H9 (cell line): ENCODE data around the gene GAL3ST2. TPM values are rescaled to one million over a fixed set of nuclear protein-coding genes. Genes with fewer than 3 reads are reported as not detected.
"Not testable (repeated sequence)": the region's sequence is repeated elsewhere in the genome, so short reads cannot be mapped to it uniquely, and the experiment has no call there.

Experiments used
- DNase-seq: peaks from one replicate; pipeline ENCODE4 v3.0.0-alpha.2; 2017
- H2AFZ ChIP-seq: one replicate; pipeline ENCODE4 v1.6.1; 2013; ENCODE audit warnings: mild to moderate bottlenecking, low read length, control low read depth, moderate library complexity
- H2AK5ac ChIP-seq: 2 replicates; pipeline ENCODE4 v1.6.1; 2013; ENCODE audit warnings: low read length, control low read depth, mixed read lengths; ENCODE audit not compliant: insufficient read length
- H2BK120ac ChIP-seq: one replicate; pipeline ENCODE4 v1.6.1; 2013; ENCODE audit warnings: low read depth, mild to moderate bottlenecking, low read length, control low read depth, inconsistent platforms; ENCODE audit not compliant: poor library complexity, severe bottlenecking
- H2BK12ac ChIP-seq: 2 replicates; pipeline ENCODE4 v1.6.1; 2013; ENCODE audit warnings: low read length, control low read depth, mixed read lengths, low read depth; ENCODE audit not compliant: insufficient read length
- H2BK15ac ChIP-seq: 2 replicates; pipeline ENCODE4 v1.6.1; 2013; ENCODE audit warnings: low read depth, low read length, control low read depth
- H2BK20ac ChIP-seq: one replicate; pipeline ENCODE4 v1.6.1; 2013; ENCODE audit warnings: low read depth, mild to moderate bottlenecking, low read length, control low read depth, inconsistent platforms; ENCODE audit not compliant: poor library complexity, severe bottlenecking
- H2BK5ac ChIP-seq: 2 replicates; pipeline ENCODE4 v1.6.1; 2013; ENCODE audit warnings: low read length, control low read depth, mixed read lengths; ENCODE audit not compliant: insufficient read length
- H3K14ac ChIP-seq: 2 replicates; pipeline ENCODE4 v1.6.1; 2013; ENCODE audit warnings: low read length, control low read depth; ENCODE audit not compliant: insufficient read depth
- H3K18ac ChIP-seq: 2 replicates; pipeline ENCODE4 v1.6.1; 2013; ENCODE audit warnings: low read depth, mild to moderate bottlenecking, mixed read lengths, low read length, control low read depth; ENCODE audit not compliant: insufficient read length
- H3K23ac ChIP-seq: 2 replicates; pipeline ENCODE4 v1.6.1; 2013; ENCODE audit warnings: low read length, control low read depth, mixed read lengths, low read depth; ENCODE audit not compliant: insufficient read length
- H3K23me2 ChIP-seq: 2 replicates; pipeline ENCODE4 v1.6.1; 2013; ENCODE audit warnings: low read depth, mild to moderate bottlenecking, mixed read lengths, low read length, control low read depth; ENCODE audit not compliant: insufficient read length, poor library complexity, severe bottlenecking
- H3K27ac ChIP-seq: 2 replicates; pipeline ENCODE4 v1.5.1; 2013; ENCODE audit warnings: low read length, control low read depth, mixed read lengths, low read depth; ENCODE audit not compliant: insufficient read length
- H3K27me3 ChIP-seq: 2 replicates; pipeline ENCODE4 v1.6.1; 2013; ENCODE audit warnings: low read length, control low read depth, inconsistent platforms; ENCODE audit not compliant: insufficient read depth
- H3K4ac ChIP-seq: 2 replicates; pipeline ENCODE4 v1.6.1; 2013; ENCODE audit warnings: low read depth, mild to moderate bottlenecking, control low read depth, inconsistent platforms, low read length, moderate library complexity
- H3K4me1 ChIP-seq: 2 replicates; pipeline ENCODE4 v1.6.1; 2013; ENCODE audit warnings: low read length, control low read depth, inconsistent platforms; ENCODE audit not compliant: insufficient read depth
- H3K4me2 ChIP-seq: 2 replicates; pipeline ENCODE4 v1.6.1; 2013; ENCODE audit warnings: low read length, control low read depth, mixed read lengths; ENCODE audit not compliant: insufficient read length, insufficient read depth
- H3K56ac ChIP-seq: 2 replicates; pipeline ENCODE4 v1.6.1; 2013; ENCODE audit warnings: low read depth, mild to moderate bottlenecking, mixed read lengths, low read length, control low read depth; ENCODE audit not compliant: insufficient read length
- H3K79me1 ChIP-seq: 2 replicates; pipeline ENCODE4 v1.6.1; 2013; ENCODE audit warnings: low read depth, mild to moderate bottlenecking, moderate library complexity, low read length, control low read depth, inconsistent platforms; ENCODE audit not compliant: insufficient read depth, poor library complexity, severe bottlenecking
- H3K79me2 ChIP-seq: 2 replicates; pipeline ENCODE4 v1.6.1; 2013; ENCODE audit warnings: low read length, control low read depth, inconsistent platforms; ENCODE audit not compliant: insufficient read depth
- H3K9ac ChIP-seq: 2 replicates; pipeline ENCODE4 v1.6.1; 2013; ENCODE audit warnings: low read length, control low read depth, mixed read lengths; ENCODE audit not compliant: insufficient read length; ENCODE audit errors: extremely low read depth
- H3K9me3 ChIP-seq: one replicate; pipeline ENCODE4 v1.6.1; 2013; ENCODE audit warnings: low read depth, low read length, inconsistent platforms; ENCODE audit not compliant: control insufficient read depth
- H3T11ph ChIP-seq: one replicate; pipeline ENCODE4 v1.6.1; 2013; ENCODE audit warnings: mild to moderate bottlenecking, low read length, control low read depth, inconsistent platforms
- H4K20me1 ChIP-seq: one replicate; pipeline ENCODE4 v1.6.1; 2013; ENCODE audit not compliant: control insufficient read depth, insufficient read length, insufficient read depth
- H4K5ac ChIP-seq: 2 replicates; pipeline ENCODE4 v1.6.1; 2013; ENCODE audit warnings: low read depth, mild to moderate bottlenecking, mixed read lengths, low read length, control low read depth; ENCODE audit not compliant: insufficient read length
- H4K8ac ChIP-seq: replicated peaks from 2 replicates; pipeline ENCODE4 v1.6.1; 2013; ENCODE audit warnings: low read length, control low read depth, mixed read lengths, low read depth; ENCODE audit not compliant: insufficient read length
- H4K91ac ChIP-seq: 2 replicates; pipeline ENCODE4 v1.6.1; 2013; ENCODE audit warnings: low read depth, mild to moderate bottlenecking, moderate library complexity, mixed read lengths, low read length, control low read depth; ENCODE audit not compliant: insufficient read length
- H3K27ac Mint-ChIP-seq, 3 experiments: 2 replicates in 2 of 3; 3 replicates in 1 of 3; pipeline ENCODE4 v1.8.0; 2020 to 2021; ENCODE audit warnings: mixed read lengths in 3 of 3, mild to moderate bottlenecking in 1 of 3, moderate library complexity in 1 of 3
- H3K27me3 Mint-ChIP-seq: 2 replicates; pipeline ENCODE4 v1.8.0; 2021; ENCODE audit warnings: low read depth, mild to moderate bottlenecking, moderate library complexity, mixed read lengths
- H3K36me3 Mint-ChIP-seq, 3 experiments: 2 replicates in 2 of 3; 3 replicates in 1 of 3; pipeline ENCODE4 v1.8.0; 2020 to 2021; ENCODE audit warnings: low read depth in 3 of 3, mixed read lengths in 3 of 3; ENCODE audit not compliant: insufficient read depth in 1 of 3
- H3K4me1 Mint-ChIP-seq, 2 experiments: 2 replicates each; pipeline ENCODE4 v1.8.0; 2020; ENCODE audit warnings: mixed read lengths in 2 of 2
- H3K4me3 Mint-ChIP-seq, 2 experiments: 2 replicates in 1 of 2; 3 replicates in 1 of 2; pipeline ENCODE4 v1.8.0; 2020 to 2021; ENCODE audit warnings: mild to moderate bottlenecking in 2 of 2, mixed read lengths in 2 of 2, moderate library complexity in 1 of 2
- H3K9me3 Mint-ChIP-seq, 2 experiments: 2 replicates in 1 of 2; 3 replicates in 1 of 2; pipeline ENCODE4 v1.8.0; 2020; ENCODE audit warnings: mild to moderate bottlenecking in 2 of 2, mixed read lengths in 2 of 2, moderate library complexity in 1 of 2
- WGBS: extraction: QIAGEN DNeasy Blood & Tissue Kit; methylation state at CpG from one replicate; pipeline ENCODE4 v1.1.7; 2013; ENCODE audit warnings: missing lambda C conversion rate, low lambda C conversion rate, mixed read lengths; ENCODE audit not compliant: insufficient read length; ENCODE audit errors: extremely low coverage; 5-methylcytosine and 5-hydroxymethylcytosine counted together
- total RNA-seq: library from RNA; stranded (reverse); gene quantifications from 2 replicates; pipeline ENCODE4 v1.2.1, GENCODE V29; 2021
- TF ChIP-seq, protein P1 (sequence below): fragments of 200-600 bp; sonication (generic); conservative IDR thresholded peaks from 3 replicates; pipeline ENCODE4 v1.8.0; 2021; ENCODE audit warnings: antibody characterized with exemption, mild to moderate bottlenecking

GAL3ST2 gene
- total RNA-seq, 1 experiment from 2014 or later = 0.33 TPM

DNA sequence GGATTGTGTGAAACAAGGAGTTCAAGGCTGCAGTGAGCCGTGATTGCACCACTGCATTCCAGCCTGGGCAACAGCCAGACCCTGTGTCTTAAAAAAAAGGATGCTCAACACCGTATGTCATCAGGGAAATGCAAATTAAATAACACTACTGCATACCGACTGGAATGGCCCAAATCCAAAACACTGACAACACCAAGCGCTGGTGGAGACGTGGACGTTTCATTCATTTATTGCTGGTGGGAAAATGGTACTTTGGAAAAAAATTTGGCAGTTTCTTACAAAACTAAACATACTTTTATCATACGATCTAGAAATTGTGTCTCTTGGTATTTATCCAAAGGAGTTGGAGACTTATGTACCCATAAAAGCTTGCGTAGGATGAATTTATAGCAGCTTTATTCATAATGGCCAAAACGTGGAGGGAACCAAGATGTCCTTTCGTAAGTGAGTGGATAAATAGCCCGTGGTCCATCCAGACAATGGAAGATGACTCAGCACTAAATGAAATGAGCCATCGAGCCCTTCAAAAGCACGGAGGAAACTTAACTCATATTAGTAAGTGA is 56.6 kb downstream of the GAL3ST2 start:
- H3K56ac ChIP-seq = no peak overlapping the region
- WGBS = no CpG with 5 or more reads among the region's 13 CpGs
- H2BK12ac ChIP-seq = no peak overlapping the region
- no peak overlapping the region for H3K9ac ChIP-seq
- peaks cover 14 to 16% of the 10 kb centered on the region in 2 experiments for H3K4me1 Mint-ChIP-seq
- no peak overlapping the region for H3T11ph ChIP-seq
- H3K27ac ChIP-seq = no peak overlapping the region
- no peak overlapping the region for H3K27ac Mint-ChIP-seq
- H3K27me3 Mint-ChIP-seq = peaks cover 9% of the 10 kb centered on the region
- no peak overlapping the region for H2BK120ac ChIP-seq
- H3K9me3 Mint-ChIP-seq = peaks cover 2 to 10% of the 10 kb centered on the region in 2 experiments; a peak in 4 of 5 replicates
- H3K4me2 ChIP-seq = no peak overlapping the region
- no peak overlapping the region for H3K4ac ChIP-seq
- TF ChIP-seq, protein P1, sequence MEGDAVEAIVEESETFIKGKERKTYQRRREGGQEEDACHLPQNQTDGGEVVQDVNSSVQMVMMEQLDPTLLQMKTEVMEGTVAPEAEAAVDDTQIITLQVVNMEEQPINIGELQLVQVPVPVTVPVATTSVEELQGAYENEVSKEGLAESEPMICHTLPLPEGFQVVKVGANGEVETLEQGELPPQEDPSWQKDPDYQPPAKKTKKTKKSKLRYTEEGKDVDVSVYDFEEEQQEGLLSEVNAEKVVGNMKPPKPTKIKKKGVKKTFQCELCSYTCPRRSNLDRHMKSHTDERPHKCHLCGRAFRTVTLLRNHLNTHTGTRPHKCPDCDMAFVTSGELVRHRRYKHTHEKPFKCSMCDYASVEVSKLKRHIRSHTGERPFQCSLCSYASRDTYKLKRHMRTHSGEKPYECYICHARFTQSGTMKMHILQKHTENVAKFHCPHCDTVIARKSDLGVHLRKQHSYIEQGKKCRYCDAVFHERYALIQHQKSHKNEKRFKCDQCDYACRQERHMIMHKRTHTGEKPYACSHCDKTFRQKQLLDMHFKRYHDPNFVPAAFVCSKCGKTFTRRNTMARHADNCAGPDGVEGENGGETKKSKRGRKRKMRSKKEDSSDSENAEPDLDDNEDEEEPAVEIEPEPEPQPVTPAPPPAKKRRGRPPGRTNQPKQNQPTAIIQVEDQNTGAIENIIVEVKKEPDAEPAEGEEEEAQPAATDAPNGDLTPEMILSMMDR = no peak
- H4K5ac ChIP-seq = no peak overlapping the region
- H2BK5ac ChIP-seq = no peak overlapping the region
- no peak overlapping the region for H2BK15ac ChIP-seq
- no peak overlapping the region for H2AFZ ChIP-seq
- H4K20me1 ChIP-seq = no peaks in the 10 kb centered on the region
- H3K18ac ChIP-seq = no peak overlapping the region
- no peak overlapping the region for H3K14ac ChIP-seq
- H3K36me3 Mint-ChIP-seq = no peaks in the 10 kb centered on the region; a peak in 1 of 7 replicates
- H3K79me2 ChIP-seq = no peaks in the 10 kb centered on the region
- no peaks in the 10 kb centered on the region for H3K4me1 ChIP-seq
- H2BK20ac ChIP-seq = no peak overlapping the region
- H3K23me2 ChIP-seq = no peaks in the 10 kb centered on the region
- no peak overlapping the region for H2AK5ac ChIP-seq
- no peak overlapping the region for H3K4me3 Mint-ChIP-seq
- H4K8ac ChIP-seq = no peak overlapping the region
- H3K79me1 ChIP-seq = no peaks in the 10 kb centered on the region
- H3K23ac ChIP-seq = no peak overlapping the region
- no peak for DNase-seq
- H4K91ac ChIP-seq = no peak overlapping the region
- H3K27me3 ChIP-seq = no peaks in the 10 kb centered on the region
- no peaks in the 10 kb centered on the region for H3K9me3 ChIP-seq

DNA sequence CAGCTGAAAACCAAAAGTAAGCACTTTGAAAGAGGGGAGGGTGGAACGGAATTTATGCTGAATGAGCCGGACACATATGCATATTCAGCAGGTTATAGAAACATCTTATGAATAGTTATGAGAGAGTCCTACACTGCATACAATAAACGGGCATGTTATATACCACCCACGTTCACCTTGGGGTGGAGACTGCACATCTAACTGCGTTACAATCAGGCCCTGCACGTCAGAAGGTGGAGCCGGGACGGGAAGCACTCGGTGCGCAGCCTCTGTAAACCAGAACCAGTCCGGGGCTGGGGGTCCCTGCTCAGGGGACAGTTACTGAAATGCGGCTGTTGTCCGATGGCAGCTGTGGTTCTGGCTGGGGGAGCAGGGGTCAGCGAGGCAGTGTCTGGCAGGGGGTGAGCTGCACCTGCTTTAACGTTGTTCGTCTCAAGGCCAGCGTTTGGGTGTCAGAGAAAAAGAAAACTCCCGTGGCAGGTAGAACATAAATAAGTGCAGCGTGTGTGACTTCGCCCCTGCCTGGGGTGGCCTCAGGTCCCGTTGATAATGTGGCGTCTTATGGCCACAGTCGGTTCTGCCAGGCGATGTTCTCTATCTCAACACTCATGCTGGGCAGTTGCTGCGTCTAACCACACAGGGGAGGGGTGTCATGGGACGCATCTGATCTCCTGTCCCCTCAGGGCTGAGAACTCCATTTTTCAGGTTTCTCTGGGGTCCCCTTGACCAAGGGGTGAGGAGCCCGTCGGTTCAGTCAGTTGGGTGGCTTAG is 57.3 kb downstream of the GAL3ST2 start:
- not testable (repeated sequence) for H3K79me1 ChIP-seq, H4K8ac ChIP-seq, H2BK15ac ChIP-seq, H3K79me2 ChIP-seq, H4K91ac ChIP-seq, H2BK20ac ChIP-seq, H3K23me2 ChIP-seq, H3K4me3 Mint-ChIP-seq, H3K9me3 Mint-ChIP-seq, H3K4ac ChIP-seq, H4K5ac ChIP-seq, DNase-seq, H3K27me3 ChIP-seq, H3K56ac ChIP-seq, H2BK5ac ChIP-seq, H2BK120ac ChIP-seq, H3K27me3 Mint-ChIP-seq, H2BK12ac ChIP-seq, H3K27ac ChIP-seq, H3K9ac ChIP-seq, H3K27ac Mint-ChIP-seq, H2AK5ac ChIP-seq, H2AFZ ChIP-seq, H4K20me1 ChIP-seq, H3K4me1 ChIP-seq, H3K18ac ChIP-seq, H3K14ac ChIP-seq, H3K36me3 Mint-ChIP-seq, H3K9me3 ChIP-seq, H3K23ac ChIP-seq, H3T11ph ChIP-seq, H3K4me2 ChIP-seq
- no CpG with 5 or more reads among the region's 28 CpGs for WGBS
- H3K4me1 Mint-ChIP-seq = peaks cover 14 to 16% of the 10 kb centered on the region in 2 experiments
